NCI-H2029 (cell line): ENCODE results near the gene TGM3.

ENCODE experiments used
- DNase-seq: peaks from one replicate; lab custom pipeline; 2025; lab: John Stamatoyannopoulos, UW

Gene TGM3

GRCh38 chr20:2305946-2306345 is 10.1 kb downstream of the TGM3 start:
- DNase-seq = peak; percentile 87

- no peak for DNase-seq
Observed at GRCh38 chr20:2307136-2307535, 11.3 kb downstream of the TGM3 start.

- no peak for DNase-seq
Observed at GRCh38 chr20:2311329-2311728, 15.5 kb downstream of the TGM3 start.

- no peak for DNase-seq
Observed at GRCh38 chr20:2312876-2313275, 17.1 kb downstream of the TGM3 start.

DNA sequence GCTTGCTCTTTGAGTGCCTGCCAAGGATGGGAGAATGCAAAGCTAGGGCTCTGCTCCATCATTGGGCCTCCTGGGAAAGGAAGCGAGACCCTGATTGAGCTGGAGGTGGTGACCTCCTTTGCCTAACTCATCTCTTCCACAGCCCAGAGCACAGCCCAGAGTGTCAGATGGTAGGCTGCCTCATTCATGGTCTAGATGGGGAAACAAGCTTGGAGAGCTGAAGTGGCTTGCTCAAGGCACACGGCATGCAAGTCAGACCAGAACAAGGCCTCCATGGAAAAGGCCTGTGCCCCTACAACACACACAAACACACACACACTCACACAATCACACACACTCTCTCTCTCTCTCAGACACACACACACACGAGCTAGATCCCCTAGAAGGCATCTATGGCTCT is 17.5 kb downstream of the TGM3 start:
- no peak for DNase-seq

DNA sequence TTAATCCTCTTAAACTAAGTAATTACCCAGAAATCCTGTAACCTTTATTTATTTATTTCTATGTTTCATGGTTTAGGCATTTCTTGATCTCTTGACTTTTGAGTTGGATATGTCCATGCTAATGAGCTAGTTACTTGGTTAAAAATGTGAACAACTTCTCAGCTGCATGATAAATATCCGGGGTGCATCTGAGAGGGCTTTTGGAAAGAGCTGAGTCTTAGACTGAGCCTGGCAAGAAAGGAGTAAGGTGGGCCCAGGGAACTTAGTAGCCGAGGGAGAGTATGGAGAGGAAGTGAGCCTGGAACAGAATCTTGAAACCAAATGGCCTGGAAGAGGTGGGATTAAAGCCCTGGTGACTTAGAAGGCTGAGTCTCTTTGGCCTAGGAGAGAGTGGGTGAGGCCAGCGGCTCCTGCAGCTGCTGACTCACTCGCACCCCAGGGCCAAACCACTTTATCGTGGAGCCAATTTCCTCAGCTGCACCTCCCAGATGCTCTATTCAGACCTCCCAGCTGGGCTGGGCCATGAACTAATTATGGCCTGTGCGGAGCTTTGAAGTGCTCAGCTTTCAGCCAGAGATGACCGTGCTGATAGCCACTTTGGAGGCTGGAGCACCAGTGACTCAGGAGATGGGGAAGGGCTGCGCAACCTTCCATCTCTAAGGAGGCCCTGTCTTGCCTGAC is 19.1 kb downstream of the TGM3 start:
- DNase-seq = peak; percentile 14

DNA sequence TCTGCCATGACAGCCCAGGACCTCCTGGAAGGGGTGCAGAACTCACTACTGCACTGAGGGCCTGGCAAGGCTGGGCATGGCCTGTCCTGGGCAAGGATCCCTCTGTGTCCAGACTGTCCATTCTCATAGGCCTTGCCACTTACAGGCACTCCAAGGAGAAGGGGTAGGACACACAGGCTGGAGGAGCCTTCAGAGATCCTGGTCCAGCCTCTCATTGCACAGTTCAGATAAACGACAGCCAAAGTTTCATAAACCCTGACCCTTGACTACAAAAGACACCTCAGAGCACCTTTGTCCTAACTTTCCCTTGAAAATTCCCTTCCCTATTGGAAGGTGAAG is 19.6 kb downstream of the TGM3 start:
- DNase-seq = no peak

GRCh38 chr20:2316847-2317495 is 21.2 kb downstream of the TGM3 start:
- no peak for DNase-seq

DNA sequence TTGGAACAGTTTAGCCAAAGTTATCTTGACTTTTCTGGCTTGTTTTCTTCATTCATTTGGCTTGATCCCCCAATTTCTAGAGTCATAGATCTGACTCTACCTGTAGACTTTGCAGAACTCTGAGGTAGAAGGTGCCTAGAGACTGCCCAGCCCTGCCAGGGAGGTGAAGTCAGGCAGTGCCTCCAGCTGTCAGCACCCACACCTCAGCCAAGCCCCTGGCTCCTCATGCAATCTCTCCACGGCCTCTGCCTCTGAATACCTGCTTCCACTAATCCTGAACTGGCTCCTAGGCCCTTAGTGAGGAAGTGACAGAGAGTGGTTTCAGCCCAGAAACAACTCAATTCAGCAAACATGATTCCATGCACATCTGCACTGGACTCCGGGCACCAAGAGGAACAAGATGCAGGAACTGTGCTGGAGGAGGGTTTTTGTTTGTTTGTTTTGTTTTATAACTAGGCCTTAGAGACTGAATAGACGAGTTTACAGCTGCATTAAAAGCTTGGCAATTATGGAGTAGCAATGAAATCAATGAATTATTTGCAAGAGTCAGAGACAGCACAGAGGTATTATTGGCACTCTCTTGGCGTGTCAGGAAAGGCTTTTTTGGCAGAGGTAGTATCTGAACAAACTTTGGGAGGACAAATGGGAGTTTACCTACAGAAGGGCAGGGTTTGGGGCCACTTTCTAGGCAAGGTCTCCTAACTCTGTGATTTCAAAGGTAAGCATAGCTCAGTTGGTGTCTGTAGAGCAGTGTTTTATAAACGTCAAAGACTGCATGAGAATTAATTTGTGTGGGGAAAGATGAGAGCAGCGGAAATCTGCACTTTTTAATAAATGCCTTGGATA is 25.2 kb downstream of the TGM3 start:
- DNase-seq = no peak

DNA sequence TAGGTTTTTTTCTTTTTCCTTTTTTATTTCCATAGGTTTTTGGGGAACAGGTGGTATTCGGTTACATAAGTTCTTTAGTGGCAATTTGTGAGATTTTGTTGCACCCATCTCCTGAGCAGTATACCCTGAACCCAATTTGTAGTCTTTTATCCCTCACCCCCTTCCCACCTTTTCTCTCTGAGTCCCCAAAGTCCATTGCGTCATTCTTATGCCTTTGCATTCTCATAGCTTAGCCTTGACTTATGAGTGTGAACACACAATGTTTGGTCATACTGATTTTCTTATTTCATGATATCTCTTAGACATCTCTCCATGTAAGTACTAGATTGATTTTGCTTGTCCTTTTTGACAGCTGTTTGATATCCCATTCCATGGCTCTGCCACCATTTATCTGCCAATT is 27.2 kb downstream of the TGM3 start:
- DNase-seq = no peak

DNA sequence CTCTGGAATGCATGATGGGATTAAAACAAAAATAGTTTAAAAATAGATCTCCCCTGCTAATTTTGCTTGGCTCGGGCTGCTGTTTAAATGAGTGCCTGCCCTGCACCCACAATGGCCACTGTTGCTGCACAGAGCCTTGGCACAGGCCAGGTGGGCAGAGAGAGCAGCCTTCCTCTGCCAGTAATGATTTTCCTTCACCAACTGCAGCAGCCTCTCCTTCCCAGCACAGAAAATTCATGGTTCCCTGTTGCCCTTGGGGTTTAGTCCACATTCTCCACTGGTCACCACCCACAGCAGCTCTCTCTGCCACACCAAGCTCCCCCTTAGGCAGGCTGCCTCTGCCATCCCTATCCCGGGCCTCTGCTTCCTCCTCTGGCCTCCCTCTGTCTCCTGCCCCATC is 30.2 kb downstream of the TGM3 start:
- DNase-seq = no peak

- no peak for DNase-seq
Observed at GRCh38 chr20:2327620-2328555, 32.1 kb downstream of the TGM3 start.

DNA sequence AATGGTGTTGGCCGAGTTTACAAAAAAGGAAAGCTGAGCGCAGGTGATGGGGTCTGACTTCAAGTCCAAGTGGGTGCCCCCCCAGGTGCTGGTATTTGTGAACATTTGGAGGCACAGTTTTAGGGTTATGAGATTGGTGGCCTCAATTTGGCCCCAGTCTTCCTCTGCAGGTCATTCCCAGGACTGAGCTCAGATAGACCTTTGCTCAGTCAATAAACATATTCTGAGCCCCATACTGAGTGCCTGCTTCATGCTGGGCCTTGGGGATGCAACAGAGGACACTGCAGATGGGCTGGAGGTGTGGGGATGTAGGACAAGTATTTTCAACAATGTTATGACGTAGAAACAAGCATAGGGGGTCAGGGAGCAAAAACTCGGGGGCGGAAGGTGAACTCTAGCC is 33.5 kb downstream of the TGM3 start:
- DNase-seq = no peak

DNA sequence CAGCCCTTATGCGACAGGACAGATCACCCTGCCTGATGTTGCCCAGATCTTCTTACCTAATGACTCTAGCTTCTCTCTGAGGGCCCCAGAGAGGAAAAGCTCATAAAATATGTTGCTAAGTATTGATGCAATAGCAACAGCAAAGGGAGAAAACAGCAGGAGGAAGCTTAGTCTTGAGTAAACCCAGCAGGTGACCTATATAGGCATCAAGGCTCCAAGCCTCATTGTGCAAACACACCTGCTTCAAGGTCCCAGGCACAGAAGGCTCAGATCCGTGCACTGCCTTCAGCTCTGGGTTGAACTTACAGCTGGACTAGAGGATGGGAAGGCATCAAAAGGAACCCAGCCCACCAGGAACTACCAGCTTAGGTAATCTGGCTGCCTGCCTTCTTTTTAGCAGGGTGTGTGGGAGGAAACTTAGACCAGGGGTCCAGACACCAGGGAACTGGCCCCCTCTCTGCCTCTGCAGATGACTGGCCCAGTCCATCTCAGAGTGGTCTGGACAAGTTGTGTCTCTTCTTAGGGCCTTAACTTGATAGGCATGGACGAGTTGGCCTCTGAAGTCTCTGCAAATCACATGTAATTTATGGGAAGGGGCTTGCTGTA is 34.4 kb downstream of the TGM3 start:
- peak; percentile 87 for DNase-seq

- no peak for DNase-seq
Observed at GRCh38 chr20:2331106-2331505, 35.3 kb downstream of the TGM3 start.

DNA sequence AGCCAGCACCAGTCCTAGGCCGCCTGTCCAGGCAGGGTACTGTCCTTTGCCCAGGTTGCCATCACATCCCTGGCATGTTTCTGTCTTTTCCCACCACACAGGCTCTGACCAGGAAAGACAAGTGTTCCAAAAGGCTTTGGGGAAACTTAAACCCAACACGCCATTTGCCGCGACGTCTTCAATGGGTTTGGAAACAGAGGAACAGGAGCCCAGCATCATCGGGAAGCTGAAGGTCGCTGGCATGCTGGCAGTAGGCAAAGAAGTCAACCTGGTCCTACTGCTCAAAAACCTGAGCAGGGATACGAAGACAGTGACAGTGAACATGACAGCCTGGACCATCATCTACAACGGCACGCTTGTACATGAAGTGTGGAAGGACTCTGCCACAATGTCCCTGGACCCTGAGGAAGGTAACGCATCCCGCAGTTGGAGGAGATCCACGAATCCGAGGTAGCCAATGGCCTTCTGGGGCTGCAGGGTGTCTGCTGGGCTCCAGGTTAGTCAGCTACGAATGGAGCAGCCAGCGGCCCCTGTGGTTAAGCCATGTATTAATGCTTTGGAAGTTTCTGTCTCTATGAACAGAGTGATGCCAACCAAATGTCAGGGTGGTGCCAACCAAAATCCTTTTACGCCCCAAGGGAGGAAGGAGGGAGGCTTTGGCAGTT is 36.2 kb downstream of the TGM3 start:
- DNase-seq = no peak

- DNase-seq = no peak
Observed at GRCh38 chr20:2332711-2333110, 36.9 kb downstream of the TGM3 start.

- no peak for DNase-seq
Observed at GRCh38 chr20:2333821-2334220, 38.0 kb downstream of the TGM3 start.

DNA sequence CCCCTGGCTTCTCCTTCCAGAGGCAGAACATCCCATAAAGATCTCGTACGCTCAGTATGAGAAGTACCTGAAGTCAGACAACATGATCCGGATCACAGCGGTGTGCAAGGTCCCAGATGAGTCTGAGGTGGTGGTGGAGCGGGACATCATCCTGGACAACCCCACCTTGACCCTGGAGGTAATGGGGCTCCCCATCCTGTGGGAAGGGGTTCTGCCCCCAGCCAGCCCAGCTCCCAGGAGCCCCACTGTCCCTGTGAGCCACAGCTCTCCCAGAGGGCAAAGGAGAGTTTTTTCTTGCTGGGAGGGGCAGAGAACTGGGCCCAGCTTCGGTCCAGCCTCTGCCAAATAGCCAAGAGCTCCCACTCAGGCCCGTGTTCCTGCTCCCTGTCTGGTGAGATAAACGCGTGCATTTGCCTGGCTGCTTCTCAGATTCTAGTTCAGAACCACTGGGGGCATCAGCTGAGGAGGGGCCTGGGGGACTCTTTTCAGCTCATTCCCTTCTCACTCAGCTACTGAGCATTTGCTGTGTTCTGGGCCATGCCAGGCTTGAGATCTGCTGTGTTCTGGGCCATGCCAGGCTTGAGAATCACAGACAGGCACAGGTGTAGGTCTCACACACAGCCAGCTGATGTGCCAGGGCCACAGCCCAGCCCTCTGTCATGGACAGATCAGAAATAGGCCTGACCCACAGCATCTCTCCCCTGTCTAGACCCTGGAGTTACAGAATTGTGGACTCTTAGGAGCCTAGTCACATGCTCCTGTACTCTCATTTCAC is 39.5 kb downstream of the TGM3 start:
- no peak for DNase-seq

GRCh38 chr20:2336471-2336870 is 40.7 kb downstream of the TGM3 start:
- DNase-seq = no peak
